Naive thymus-derived CD4-positive, alpha-beta T cell (primary cell): ENCODE results near the gene TMEM94. TPM values are rescaled to one million over a fixed set of nuclear protein-coding genes. Genes with fewer than 3 reads are reported as not detected.
"Not testable (repeated sequence)": the region's sequence is repeated elsewhere in the genome, so short reads cannot be mapped to it uniquely, and the experiment has no call there.

ENCODE experiments used
- ATAC-seq: fragments of 150-1000 bp; cut with Tn5 transposase; 2 replicates; pipeline ENCODE4 v1.10.0; 2021; ENCODE audit warnings: mild to moderate bottlenecking, moderate library complexity
- CTCF ChIA-PET: fragments of 350-600 bp; sonication (Branson Sonifier 250); formaldehyde crosslinking; loops from one replicate; lab custom pipeline; 2021; ENCODE audit warnings: antibody characterized with exemption; lab: Charles Lee
- POLR2A ChIA-PET: fragments of 350-600 bp; sonication (Branson Sonifier 250); formaldehyde crosslinking; loops from one replicate; lab custom pipeline; 2021; ENCODE audit warnings: antibody characterized with exemption, inconsistent platforms; lab: Charles Lee
- DNase-seq, 9 donors: peaks; one replicate each; pipeline versions ENCODE4 v3.0.0 to v3.0.0-alpha.2; 2020 to 2022; ENCODE audit warnings: mixed read lengths in 1 of 9
- H3K27ac ChIP-seq: one replicate; pipeline ENCODE4 v1.7.0; 2013; ENCODE audit warnings: mild to moderate bottlenecking, low read depth, low read length, moderate library complexity
- H3K27me3 ChIP-seq, 2 donors: one replicate each; pipeline ENCODE4 v1.7.0; 2013; ENCODE audit warnings: low read length in 2 of 2, mild to moderate bottlenecking in 2 of 2, moderate library complexity in 2 of 2; ENCODE audit not compliant: control insufficient read depth in 2 of 2, insufficient read depth in 2 of 2
- H3K36me3 ChIP-seq, 3 experiments: 1 replicate in 2 of 3; 2 replicates in 1 of 3; pipeline ENCODE4 v1.7.0; 2013; ENCODE audit warnings: low read length in 3 of 3, mild to moderate bottlenecking in 3 of 3, moderate library complexity in 1 of 3; ENCODE audit not compliant: insufficient read depth in 3 of 3, control insufficient read depth in 2 of 3
- H3K4me1 ChIP-seq, 2 donors: one replicate each; pipeline ENCODE4 v1.7.0; 2013; ENCODE audit warnings: low read length in 2 of 2, mild to moderate bottlenecking in 2 of 2, moderate library complexity in 1 of 2; ENCODE audit not compliant: control insufficient read depth in 2 of 2, insufficient read depth in 2 of 2
- H3K4me3 ChIP-seq: 2 replicates; pipeline ENCODE4 v1.7.0; 2013; ENCODE audit warnings: mild to moderate bottlenecking, low read length
- H3K9me3 ChIP-seq, 3 experiments: 1 replicate in 2 of 3; 2 replicates in 1 of 3; pipeline ENCODE4 v1.7.0; 2013; ENCODE audit warnings: low read length in 3 of 3; ENCODE audit not compliant: control insufficient read depth in 2 of 3
- H3K27ac Mint-ChIP-seq, 9 donors: one replicate each; pipeline ENCODE4 v1.8.0; 2020 to 2022; ENCODE audit warnings: mixed read lengths in 9 of 9, mild to moderate bottlenecking in 8 of 9, moderate library complexity in 5 of 9, inconsistent platforms in 2 of 9
- H3K27me3 Mint-ChIP-seq, 5 donors: one replicate each; pipeline ENCODE4 v1.8.0; 2021 to 2022; ENCODE audit warnings: mixed read lengths in 5 of 5, mild to moderate bottlenecking in 1 of 5
- H3K36me3 Mint-ChIP-seq, 5 donors: one replicate each; pipeline ENCODE4 v1.8.0; 2020 to 2022; ENCODE audit warnings: mixed read lengths in 5 of 5, mild to moderate bottlenecking in 3 of 5, inconsistent platforms in 1 of 5
- H3K4me1 Mint-ChIP-seq, 7 donors: one replicate each; pipeline ENCODE4 v1.8.0; 2020 to 2022; ENCODE audit warnings: mixed read lengths in 7 of 7, mild to moderate bottlenecking in 3 of 7, inconsistent platforms in 1 of 7
- H3K4me3 Mint-ChIP-seq, 10 donors: one replicate each; pipeline ENCODE4 v1.8.0; 2020 to 2022; ENCODE audit warnings: mild to moderate bottlenecking in 10 of 10, mixed read lengths in 10 of 10, moderate library complexity in 6 of 10, inconsistent platforms in 2 of 10
- H3K9me3 Mint-ChIP-seq, 11 donors: one replicate each; pipeline ENCODE4 v1.8.0; 2020 to 2022; ENCODE audit warnings: mixed read lengths in 11 of 11, mild to moderate bottlenecking in 4 of 11, inconsistent platforms in 1 of 11, moderate library complexity in 1 of 11
- intact Hi-C, 2 donors: fragments of 100-400 bp; cut with micrococcal nuclease; formaldehyde crosslinking; loops; one replicate each; pipeline ENCODE4 v1.15.1; 2023
- polyA plus RNA-seq, 2 donors: library from polyadenylated mRNA; unstranded; fragments of 300-500 nt; fragmentation: Illumina TruSeq; gene quantifications; one replicate each; pipeline ENCODE4 v1.2.3, GENCODE V29; 2021
- total RNA-seq, 6 experiments: library from RNA in 5 of 6; stranded (reverse) in 5 of 6; gene quantifications; 1 replicate in 5 of 6; 2 replicates in 1 of 6; pipeline ENCODE4 v1.2.3 and lab custom pipeline; 2021 to 2026

TMEM94 gene
- total and polyA plus RNA-seq, 7 experiments from 2014 or later = 11.7 to 97.2 (median 77.1) TPM

DNA sequence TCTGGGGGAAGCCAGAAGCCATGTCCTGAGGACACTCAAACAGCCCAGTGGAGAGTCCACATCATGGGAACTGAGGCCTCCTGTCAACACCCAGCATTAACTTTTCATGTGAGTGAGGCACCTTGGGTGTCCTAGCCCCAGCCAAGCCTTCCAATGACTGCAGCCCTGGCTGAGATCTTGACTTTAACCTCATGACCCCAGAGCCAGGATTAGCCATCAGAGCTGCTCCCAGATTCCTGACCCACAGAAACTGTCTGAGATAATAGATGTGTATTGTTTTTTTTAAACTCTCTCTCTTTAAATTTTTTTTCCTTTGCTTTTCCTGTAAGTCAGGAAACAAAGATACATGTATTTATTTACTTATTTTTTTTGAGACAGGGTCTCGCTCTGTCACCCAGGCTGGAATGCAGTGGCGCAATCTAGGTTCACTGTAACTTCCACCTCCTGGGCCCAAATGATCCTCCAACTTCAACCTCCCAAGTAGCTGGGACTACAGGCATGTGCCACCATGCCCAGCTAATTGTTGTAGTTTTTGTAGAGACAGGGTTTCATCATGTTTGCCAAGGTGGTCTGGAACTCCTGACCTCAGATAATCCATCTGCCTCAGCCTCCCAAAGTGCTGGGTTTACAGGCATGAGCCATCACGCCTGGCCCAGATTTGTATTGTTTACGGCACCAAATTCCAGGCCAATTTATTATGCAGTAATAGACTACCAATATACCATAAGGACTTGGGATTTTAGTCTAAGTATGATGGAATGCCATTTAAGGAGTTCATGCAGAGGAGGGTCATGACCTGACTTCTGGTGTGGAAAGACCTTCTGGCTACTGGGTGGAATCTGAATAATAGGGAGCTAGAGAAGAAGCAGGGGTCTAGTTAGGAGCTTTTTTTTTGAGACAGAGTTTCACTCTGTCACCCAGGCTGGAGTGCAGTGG lies 14.0 kb upstream of the TMEM94 start:
- POLR2A ChIA-PET = no interaction called here
- Histone ChIP-seq H3K9me3 (no peaks in the 10 kb centered on the region), H3K27me3 (no peaks in the 10 kb centered on the region), H3K4me1 (no peaks in the 10 kb centered on the region), H3K4me3 (no peak overlapping the region), H3K36me3 (no peaks in the 10 kb centered on the region), H3K27ac (no peak overlapping the region)
- no peaks in the 10 kb centered on the region for H3K9me3 Mint-ChIP-seq
- H3K4me3 Mint-ChIP-seq = no peak overlapping the region
- no peak for DNase-seq
- peaks cover 0 to 2% (median 0%) of the 10 kb centered on the region in 5 donors for H3K27me3 Mint-ChIP-seq
- intact Hi-C loops = no loop called here
- peak overlapping the region in 2 of 9 donors; percentile 26 to 77 for H3K27ac Mint-ChIP-seq
- H3K4me1 Mint-ChIP-seq = no peaks in the 10 kb centered on the region
- no peaks in the 10 kb centered on the region for H3K36me3 Mint-ChIP-seq
- ATAC-seq = no peak
- CTCF ChIA-PET = interaction anchor here (0.6 kb wide), 1 partner anchor 653 kb away, joined by 3 read pairs; no protein-coding TSS in a partner anchor

DNA sequence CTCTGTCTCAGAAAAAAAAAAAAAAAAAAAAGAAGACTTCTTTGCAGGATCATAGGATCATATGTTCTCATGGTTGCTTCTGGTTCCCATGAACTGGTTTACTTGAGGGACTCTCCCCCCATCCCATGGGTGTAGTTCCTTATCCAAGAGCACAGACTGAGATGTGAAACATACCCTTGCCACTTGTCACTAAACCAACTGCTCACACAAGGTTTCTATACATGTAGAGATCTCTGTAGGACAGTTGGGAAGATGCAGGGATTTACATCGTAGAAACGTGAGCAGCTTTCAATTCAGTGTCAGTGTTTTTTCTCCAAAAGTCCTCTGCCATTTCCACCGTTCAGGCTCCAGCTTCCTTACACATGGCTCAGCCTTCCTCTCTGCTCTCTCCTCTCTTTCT lies 11.1 kb upstream of the TMEM94 start:
- Mint-ChIP-seq H3K36me3 (no peaks in the 10 kb centered on the region), H3K27me3 (peaks cover 0 to 2% (median 0%) of the 10 kb centered on the region in 5 donors), H3K9me3 (no peaks in the 10 kb centered on the region), H3K4me3 (no peak overlapping the region), H3K4me1 (no peaks in the 10 kb centered on the region), H3K27ac (no peak overlapping the region)
- POLR2A ChIA-PET = no interaction called here
- Histone ChIP-seq H3K27me3 (no peaks in the 10 kb centered on the region), H3K36me3 (no peaks in the 10 kb centered on the region), H3K27ac (no peak overlapping the region), H3K4me3 (no peak overlapping the region), H3K9me3 (no peaks in the 10 kb centered on the region), H3K4me1 (no peaks in the 10 kb centered on the region)
- CTCF ChIA-PET = no interaction called here
- intact Hi-C loops = no loop called here
- no peak for DNase-seq
- ATAC-seq = no peak

DNA sequence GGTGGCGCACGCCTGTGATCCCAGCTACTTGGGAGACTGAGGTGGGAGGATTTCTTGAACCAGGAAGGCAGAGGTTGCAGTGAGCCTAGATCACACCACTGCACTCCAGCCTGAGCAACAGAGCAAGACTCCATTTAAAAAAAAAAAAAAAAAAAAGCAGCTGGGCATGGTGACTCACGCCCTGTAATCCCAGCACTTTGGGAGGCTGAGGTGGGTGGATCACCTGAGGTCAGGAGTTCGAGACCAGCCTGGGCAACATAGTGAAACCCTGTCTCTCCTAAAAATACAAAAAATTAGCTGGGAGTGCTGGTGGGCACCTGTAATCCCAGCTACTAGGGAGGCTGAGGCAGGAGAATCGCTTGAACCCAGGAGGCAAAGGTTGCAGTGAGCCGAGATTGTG lies 10.5 kb upstream of the TMEM94 start:
- POLR2A ChIA-PET, DNase-seq, H3K4me3 ChIP-seq, H3K36me3 Mint-ChIP-seq, CTCF ChIA-PET, H3K9me3 ChIP-seq, H3K36me3 ChIP-seq, H3K27me3 Mint-ChIP-seq, intact Hi-C loops, H3K4me3 Mint-ChIP-seq, H3K27ac Mint-ChIP-seq, H3K27ac ChIP-seq, H3K4me1 Mint-ChIP-seq, H3K4me1 ChIP-seq, H3K27me3 ChIP-seq, H3K9me3 Mint-ChIP-seq, ATAC-seq: not testable (repeated sequence)

DNA sequence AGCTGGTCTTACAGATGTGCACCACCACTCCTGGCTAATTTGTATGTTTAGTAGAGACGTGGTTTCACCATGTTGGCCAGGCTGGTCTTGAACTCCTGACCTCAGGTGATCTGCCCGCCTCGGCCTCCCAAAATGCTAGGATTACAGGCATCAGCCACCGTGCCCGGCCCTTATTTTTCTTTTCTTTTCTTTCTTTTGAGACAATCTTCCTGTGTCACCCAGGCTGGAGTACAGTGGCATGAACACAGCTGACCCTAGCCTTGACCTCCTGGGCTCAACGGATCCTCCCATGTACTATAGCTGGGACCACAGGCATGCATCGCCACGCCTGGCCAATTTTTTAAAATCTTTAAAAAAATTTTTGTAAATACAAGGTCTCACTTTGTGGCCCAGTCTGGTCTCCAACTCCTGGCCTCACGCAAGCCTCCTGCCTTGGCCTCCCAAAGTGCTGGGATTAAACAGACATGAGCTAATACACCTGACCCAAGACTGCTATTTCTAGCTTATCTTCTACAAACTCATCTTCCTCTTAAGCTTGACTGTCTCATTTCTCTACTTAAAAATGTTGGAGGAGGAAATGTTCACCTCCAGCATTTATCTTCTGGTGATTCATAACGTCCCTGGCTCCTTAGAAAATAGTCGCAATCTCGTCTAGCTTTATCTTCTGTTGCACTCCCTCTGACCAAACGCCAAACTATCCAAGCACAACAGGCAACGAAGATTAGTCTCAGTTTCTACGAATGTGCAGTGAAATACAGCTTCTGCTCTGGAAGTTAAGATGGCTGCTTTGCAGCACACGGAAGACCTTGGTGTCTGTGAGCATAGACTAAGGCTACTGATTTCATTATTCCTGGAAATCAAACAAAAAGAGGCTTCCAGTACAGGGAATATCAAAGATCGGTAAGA lies 8.2 kb upstream of the TMEM94 start:
- DNase-seq (no peak), ATAC-seq (no peak)
- POLR2A ChIA-PET = interaction anchor here (0.7 kb wide), 1 partner anchor 39 kb away, joined by 3 read pairs; no protein-coding TSS in a partner anchor

DNA sequence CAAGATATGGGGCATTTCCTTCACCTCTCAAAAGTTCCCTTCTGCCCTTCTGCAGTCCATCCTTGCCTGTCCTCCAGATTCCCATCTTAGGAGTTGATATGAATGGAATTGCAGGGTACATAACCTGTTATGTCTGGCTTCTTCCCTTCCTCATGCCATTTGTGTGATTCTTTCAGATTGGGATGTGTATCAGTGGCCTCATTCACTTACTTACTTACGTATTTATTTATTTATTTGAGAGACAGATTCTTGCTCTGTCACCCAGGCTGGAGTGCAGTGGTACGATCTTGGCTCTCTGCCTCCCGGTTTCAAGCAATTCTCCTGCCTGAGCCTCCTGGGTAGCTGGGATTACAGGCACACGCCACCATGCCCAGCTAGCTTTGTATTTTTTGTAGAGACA lies 6.2 kb upstream of the TMEM94 start:
- Histone ChIP-seq H3K9me3 (no peaks in the 10 kb centered on the region), H3K36me3 (no peaks in the 10 kb centered on the region), H3K27ac (no peak overlapping the region), H3K4me3 (no peak overlapping the region), H3K4me1 (no peaks in the 10 kb centered on the region), H3K27me3 (no peaks in the 10 kb centered on the region)
- H3K4me3 Mint-ChIP-seq = no peak overlapping the region
- intact Hi-C loops = no loop called here
- DNase-seq (no peak), ATAC-seq (no peak)
- H3K27ac Mint-ChIP-seq = no peak overlapping the region
- POLR2A ChIA-PET = no interaction called here
- H3K9me3 Mint-ChIP-seq = no peaks in the 10 kb centered on the region
- H3K4me1 Mint-ChIP-seq = peaks cover 0 to 8% (median under 1%) of the 10 kb centered on the region in 7 donors
- H3K36me3 Mint-ChIP-seq = no peaks in the 10 kb centered on the region
- CTCF ChIA-PET = interaction anchor here (0.6 kb wide), 1 partner anchor 19 kb away, joined by 4 read pairs; no protein-coding TSS in a partner anchor
- peaks cover 0 to 4% (median 0%) of the 10 kb centered on the region in 5 donors for H3K27me3 Mint-ChIP-seq

More for the DNA sequence above, 8.2 kb upstream of the TMEM94 start:
- Mint-ChIP-seq H3K9me3 (no peaks in the 10 kb centered on the region), H3K4me3 (no peak overlapping the region), H3K4me1 (no peaks in the 10 kb centered on the region), H3K27ac (no peak overlapping the region), H3K36me3 (no peaks in the 10 kb centered on the region), H3K27me3 (peaks cover 0 to 4% (median 0%) of the 10 kb centered on the region in 5 donors)
- Histone ChIP-seq H3K9me3 (no peaks in the 10 kb centered on the region), H3K27ac (no peak overlapping the region), H3K4me1 (no peaks in the 10 kb centered on the region), H3K4me3 (no peak overlapping the region), H3K27me3 (no peaks in the 10 kb centered on the region), H3K36me3 (no peaks in the 10 kb centered on the region)
- CTCF ChIA-PET = interaction anchor here (0.6 kb wide), 1 partner anchor 100 kb away, joined by 3 read pairs; no protein-coding TSS in a partner anchor
- intact Hi-C loops = no loop called here

DNA sequence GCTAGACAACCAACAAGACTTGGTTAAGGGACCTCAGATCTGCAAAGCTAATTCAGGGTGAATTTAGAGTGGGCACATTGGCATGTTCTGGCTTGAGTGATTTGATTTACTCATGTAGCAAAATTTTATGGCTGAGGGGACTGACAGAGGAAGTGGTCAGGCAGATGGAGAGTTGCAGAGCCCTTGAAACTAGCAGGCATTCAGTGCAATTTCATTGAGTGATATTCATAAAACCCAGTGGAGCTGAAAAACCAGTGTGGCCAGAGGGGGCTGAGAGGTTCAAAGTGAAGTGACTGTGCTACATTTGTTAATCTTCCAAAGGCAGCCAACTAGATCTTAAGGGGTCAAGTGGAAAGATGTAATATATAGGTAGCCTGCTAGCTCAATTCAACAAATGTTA lies 2.2 kb upstream of the TMEM94 start:
- peaks cover 16 to 30% (median 24%) of the 10 kb centered on the region in 7 donors for H3K4me1 Mint-ChIP-seq
- peak overlapping the region in 5 of 10 donors; percentile 6 to 32 (median 21) for H3K4me3 Mint-ChIP-seq
- H3K9me3 Mint-ChIP-seq = no peaks in the 10 kb centered on the region
- Histone ChIP-seq H3K4me3 (no peak overlapping the region), H3K36me3 (peaks cover 0 to 5% (median 0%) of the 10 kb centered on the region in 3 experiments), H3K4me1 (peaks cover 10% of the 10 kb centered on the region in 2 donors), H3K27ac (no peak overlapping the region), H3K27me3 (no peaks in the 10 kb centered on the region), H3K9me3 (no peaks in the 10 kb centered on the region)
- peak overlapping the region in 2 of 9 donors; percentile 43 to 53 for H3K27ac Mint-ChIP-seq
- ChIA-PET POLR2A (interaction anchor here (3.7 kb wide), 1 partner anchor 33 kb away, joined by 28 read pairs; no protein-coding TSS in a partner anchor), CTCF (interaction anchor here (1.2 kb wide), 1 partner anchor 62 kb away, joined by 3 read pairs; the partner anchor contains the start of gene TSEN54)
- DNase-seq (no peak), ATAC-seq (no peak)
- intact Hi-C loops = no loop called here
- H3K27me3 Mint-ChIP-seq = peaks cover 0 to 4% (median 0%) of the 10 kb centered on the region in 5 donors
- H3K36me3 Mint-ChIP-seq = no peaks in the 10 kb centered on the region
